ENCODE data around the gene EEA1. TPM values are rescaled to one million over a fixed set of nuclear protein-coding genes. Genes with fewer than 3 reads are reported as not detected.
A peak's percentile ranks its signal among the peaks of the same experiment; 100 is the strongest.

Gene EEA1
- total and polyA plus RNA-seq, 2 of the 8 experiments (the other 6 are each of a cell fraction or from before 2014, with no cell fraction given) = 1.0 to 18.8 TPM

- CTCF ChIA-PET (ENCODE audit: partially characterized antibody) = interaction anchor here (0.5 to 1.4 kb wide), 4 partner anchors 18 to 835 kb away, joined by 3 to 4 read pairs (median 4); no protein-coding TSS in a partner anchor
- Histone ChIP-seq H4K8ac (ENCODE audit: extremely low read depth, insufficient read depth, low read length) (no peak overlapping the region), H3K27ac (ENCODE audit: low read depth, low read length) (no peak overlapping the region), H3K9ac (replicated peaks in 1 of 4; ENCODE audit: extremely low read depth in 1 of 4, low read depth in 3 of 4, low read length in 3 of 4) (no peak overlapping the region), H3K9me3 (ENCODE audit: insufficient read depth in 2 of 2, low read depth in 1 of 2, low read length in 1 of 2) (no peaks in the 10 kb centered on the region), H3K23ac (ENCODE audit: insufficient read length) (no peak overlapping the region), H3K56ac (replicated peaks; ENCODE audit: insufficient read length, low read depth, low read length) (no peak overlapping the region), H3K4ac (replicated peaks; ENCODE audit: insufficient read length, low read depth, low read length) (no peak overlapping the region), H3K36me3 (ENCODE audit: control insufficient read depth in 2 of 4, insufficient read depth in 4 of 4, low read length in 3 of 4) (no peaks in the 10 kb centered on the region), H2BK20ac (ENCODE audit: low read length) (no peak overlapping the region), H3K79me1 (ENCODE audit: low read depth, low read length) (no peaks in the 10 kb centered on the region), H2AFZ (ENCODE audit: low read length) (peak overlapping the region; percentile 83; the same call in 1 of the 2 replicates), H3K23me2 (ENCODE audit: low read depth, low read length) (no peaks in the 10 kb centered on the region), H2AK5ac (ENCODE audit: low read depth, low read length) (no peak overlapping the region), H2BK15ac (ENCODE audit: low read length) (no peak overlapping the region), H3K14ac (ENCODE audit: insufficient read length) (no peak overlapping the region), H4K91ac (replicated peaks; ENCODE audit: insufficient read length, low read length) (no peak overlapping the region), H4K20me1 (replicated peaks in 1 of 2; ENCODE audit: control insufficient read depth in 1 of 2, insufficient read depth in 2 of 2, low read length in 2 of 2) (no peaks in the 10 kb centered on the region), H2BK12ac (ENCODE audit: low read depth, low read length) (no peak overlapping the region), H3K4me3 (ENCODE audit: extremely low read depth in 1 of 4, insufficient read depth in 2 of 4, low read depth in 3 of 4, low read length in 4 of 4) (no peak overlapping the region), H2BK120ac (replicated peaks; ENCODE audit: low read depth, low read length) (no peak overlapping the region), H3K79me2 (ENCODE audit: control insufficient read depth in 1 of 2, insufficient read depth in 2 of 2, low read length in 2 of 2) (no peaks in the 10 kb centered on the region), H3K4me1 (replicated peaks in 1 of 4; ENCODE audit: control insufficient read depth in 3 of 4, insufficient read depth in 4 of 4, low read length in 3 of 4) (peaks cover 0 to 4% (median 2%) of the 10 kb centered on the region in 4 experiments; a peak in 3 of 7 replicates), H3K18ac (ENCODE audit: extremely low read depth, low read length) (no peak overlapping the region), H4K5ac (ENCODE audit: insufficient read length, low read depth, low read length) (no peak overlapping the region), H3K27me3 (replicated peaks in 1 of 4; ENCODE audit: control insufficient read depth in 3 of 4, extremely low read depth in 1 of 4, insufficient read depth in 3 of 4, low read length in 3 of 4) (no peaks in the 10 kb centered on the region), H2BK5ac (ENCODE audit: low read depth, low read length) (no peak overlapping the region), H3K4me2 (ENCODE audit: insufficient read depth in 1 of 2, low read depth in 2 of 2, low read length in 2 of 2) (peak overlapping the region in 1 of 2 experiments; percentile 8; a peak in 1 of 4 replicates)
- DNase-seq (ENCODE audit: low read depth in 1 of 2, low spot score in 2 of 2) = no peak
- WGBS, 2 experiments (ENCODE audit: extremely low coverage in 1 of 2, insufficient coverage in 1 of 2, insufficient read length in 1 of 2, insufficient replicate concordance in 2 of 2, low coverage in 1 of 2, low lambda C conversion rate in 2 of 2, missing lambda C conversion rate in 1 of 2) = 52% methylated on average over 1 of the region's 1 CpG; no CpG with 5 or more reads in 1 of the 2 experiments
- peak; percentile 36 for FAIRE-seq
- POLR2A ChIA-PET (ENCODE audit: partially characterized antibody) = interaction anchor here (0.6 to 0.7 kb wide), 2 partner anchors 619 to 1514 kb away, joined by 3 to 4 read pairs; no protein-coding TSS in a partner anchor
- TF ChIP-seq NRF1 (IDR thresholded peaks at IDR 0.05; ENCODE audit: low read depth, low read length) = no peak
- 0 out of 2 replicates have a peak, but pooled peaks have one; percentile 35 for TF ChIP-seq TEAD4 (IDR thresholded peaks at IDR 0.05; ENCODE audit: low read depth, low read length)
These were observed 163.2 kb downstream of the EEA1 start for GRCh38 chr12:92765871-92766270.

All from H1 (cell line).